ENCODE measurements around the gene FMNL2. TPM values are rescaled to one million over a fixed set of nuclear protein-coding genes. Genes with fewer than 3 reads are reported as not detected.

Gene FMNL2
- polyA plus RNA-seq, 3 donors: 0.28 to 3.2 (median 0.71) TPM

- intact Hi-C loops (cut with micrococcal nuclease): loop anchor here in 1 of 2 donors (5.0 kb wide), 1 partner anchor 243 kb away; the partner anchor contains the start of gene STAM2
- H3K9ac ChIP-seq (ENCODE audit: insufficient read depth, low read length, poor library complexity, severe bottlenecking): no peak overlapping the region
- no peaks in the 10 kb centered on the region for H3K36me3 Mint-ChIP-seq
These were observed 85.4 kb downstream of the FMNL2 start for GRCh38 chr2:152420363-152420762.

GRCh38 chr2:152420936-152421335 lies 86.0 kb downstream of the FMNL2 start:
- peaks cover 53% of the 10 kb centered on the region for H3K4me1 Mint-ChIP-seq
- H3K4me3 Mint-ChIP-seq: peak overlapping the region; percentile 53 to 84
- no peaks in the 10 kb centered on the region for H4K20me1 ChIP-seq (ENCODE audit: insufficient read depth, low read length)
- peak overlapping the region in 2 of 3 experiments; percentile 16 to 57 for H3K4me3 ChIP-seq (replicated peaks in 1 of 3; ENCODE audit: low read depth in 2 of 3, low read length in 3 of 3)
- H3K4me2 ChIP-seq (replicated peaks; ENCODE audit: extremely low read depth, low read length, poor library complexity, severe bottlenecking): peak overlapping the region; percentile 57
- no peak overlapping the region for H2AFZ ChIP-seq (ENCODE audit: insufficient read depth, low read depth, low read length, poor library complexity, severe bottlenecking)
- H3K27ac Mint-ChIP-seq: peak overlapping the region; percentile 96 to 99 (median 97)
- 100% methylated on average over 2 of the region's 7 CpGs for WGBS (ENCODE audit: insufficient coverage)
- intact Hi-C loops (cut with micrococcal nuclease): loop anchor here in 1 of 2 donors (5.0 kb wide), 1 partner anchor 244 kb away; the partner anchor contains the start of gene STAM2
- DNase-seq: peak; percentile 57 to 65 (median 61)
- H3K36me3 ChIP-seq (replicated peaks in 1 of 2; ENCODE audit: control insufficient read depth in 1 of 2, insufficient read depth in 2 of 2, low read length in 2 of 2): no peaks in the 10 kb centered on the region
- peaks cover 0 to under 1% (median 0%) of the 10 kb centered on the region in 3 donors for H3K27me3 Mint-ChIP-seq (ENCODE audit: low read depth in 3 of 3)
- H3K27me3 ChIP-seq (ENCODE audit: control insufficient read depth in 2 of 2, insufficient read depth in 2 of 2, low read length in 2 of 2): no peaks in the 10 kb centered on the region
- H3K27ac ChIP-seq (ENCODE audit: low read depth in 1 of 2, low read length in 2 of 2): peak overlapping the region; percentile 64 to 94
- peaks cover 0 to 3% (median 0%) of the 10 kb centered on the region in 7 donors for H3K9me3 Mint-ChIP-seq
- H3K4me1 ChIP-seq (ENCODE audit: control insufficient read depth in 1 of 2, insufficient read depth in 2 of 2, low read length in 2 of 2): peaks cover 51 to 56% of the 10 kb centered on the region in 2 donors
- no peaks in the 10 kb centered on the region for H3K79me2 ChIP-seq (ENCODE audit: insufficient read depth, low read length)
- peak overlapping the region; percentile 57 for H3K9ac ChIP-seq (ENCODE audit: insufficient read depth, low read length, poor library complexity, severe bottlenecking)
- H3K9me3 ChIP-seq (replicated peaks in 1 of 2; ENCODE audit: control insufficient read depth in 1 of 2, insufficient read depth in 1 of 2, low read length in 2 of 2): no peaks in the 10 kb centered on the region
- H3K36me3 Mint-ChIP-seq: no peaks in the 10 kb centered on the region
- TF ChIP-seq CTCF (IDR thresholded peaks at IDR 0.05): no peak

More at GRCh38 chr2:152420363-152420762, 85.4 kb downstream of the FMNL2 start:
- Histone ChIP-seq H3K4me2 (replicated peaks; ENCODE audit: extremely low read depth, low read length, poor library complexity, severe bottlenecking) (peak overlapping the region; percentile 57), H3K79me2 (ENCODE audit: insufficient read depth, low read length) (no peaks in the 10 kb centered on the region), H4K20me1 (ENCODE audit: insufficient read depth, low read length) (no peaks in the 10 kb centered on the region), H3K9me3 (replicated peaks in 1 of 2; ENCODE audit: control insufficient read depth in 1 of 2, insufficient read depth in 1 of 2, low read length in 2 of 2) (no peaks in the 10 kb centered on the region), H3K4me1 (ENCODE audit: control insufficient read depth in 1 of 2, insufficient read depth in 2 of 2, low read length in 2 of 2) (peaks cover 51 to 56% of the 10 kb centered on the region in 2 donors), H3K4me3 (replicated peaks in 1 of 3; ENCODE audit: low read depth in 2 of 3, low read length in 3 of 3) (peak overlapping the region in 1 of 3 experiments; percentile 57), H3K27me3 (ENCODE audit: control insufficient read depth in 2 of 2, insufficient read depth in 2 of 2, low read length in 2 of 2) (no peaks in the 10 kb centered on the region), H3K36me3 (replicated peaks in 1 of 2; ENCODE audit: control insufficient read depth in 1 of 2, insufficient read depth in 2 of 2, low read length in 2 of 2) (no peaks in the 10 kb centered on the region), H3K27ac (ENCODE audit: low read depth in 1 of 2, low read length in 2 of 2) (peak overlapping the region; percentile 64 to 94), H2AFZ (ENCODE audit: insufficient read depth, low read depth, low read length, poor library complexity, severe bottlenecking) (no peak overlapping the region)
- DNase-seq: peak in 1 of 3 donors; percentile 12
- 80% methylated on average over 2 of the region's 3 CpGs for WGBS (ENCODE audit: insufficient coverage)
- H3K9me3 Mint-ChIP-seq: peaks cover 0 to 3% (median 0%) of the 10 kb centered on the region in 7 donors
- peak overlapping the region; percentile 96 to 99 (median 97) for H3K27ac Mint-ChIP-seq
- H3K27me3 Mint-ChIP-seq (ENCODE audit: low read depth in 3 of 3): peaks cover 0 to 3% (median 0%) of the 10 kb centered on the region in 3 donors
- peak overlapping the region in 1 of 2 donors; percentile 53 for H3K4me3 Mint-ChIP-seq
- no peak for TF ChIP-seq CTCF (IDR thresholded peaks at IDR 0.05)
- peaks cover 53% of the 10 kb centered on the region for H3K4me1 Mint-ChIP-seq
